GM21526 (cell line): ENCODE results near the gene TAPT1.

Source experiments
- ATAC-seq: cut with Tn5 transposase; IDR thresholded peaks from one replicate; pipeline ENCODE4 v1.9.1; 2021; ENCODE audit warnings: moderate library complexity; ENCODE audit not compliant: unreplicated experiment, low FRiP score

Gene TAPT1

GRCh38 chr4:16140231-16140878, 85.9 kb downstream of the TAPT1 start:
- no peak for ATAC-seq

DNA sequence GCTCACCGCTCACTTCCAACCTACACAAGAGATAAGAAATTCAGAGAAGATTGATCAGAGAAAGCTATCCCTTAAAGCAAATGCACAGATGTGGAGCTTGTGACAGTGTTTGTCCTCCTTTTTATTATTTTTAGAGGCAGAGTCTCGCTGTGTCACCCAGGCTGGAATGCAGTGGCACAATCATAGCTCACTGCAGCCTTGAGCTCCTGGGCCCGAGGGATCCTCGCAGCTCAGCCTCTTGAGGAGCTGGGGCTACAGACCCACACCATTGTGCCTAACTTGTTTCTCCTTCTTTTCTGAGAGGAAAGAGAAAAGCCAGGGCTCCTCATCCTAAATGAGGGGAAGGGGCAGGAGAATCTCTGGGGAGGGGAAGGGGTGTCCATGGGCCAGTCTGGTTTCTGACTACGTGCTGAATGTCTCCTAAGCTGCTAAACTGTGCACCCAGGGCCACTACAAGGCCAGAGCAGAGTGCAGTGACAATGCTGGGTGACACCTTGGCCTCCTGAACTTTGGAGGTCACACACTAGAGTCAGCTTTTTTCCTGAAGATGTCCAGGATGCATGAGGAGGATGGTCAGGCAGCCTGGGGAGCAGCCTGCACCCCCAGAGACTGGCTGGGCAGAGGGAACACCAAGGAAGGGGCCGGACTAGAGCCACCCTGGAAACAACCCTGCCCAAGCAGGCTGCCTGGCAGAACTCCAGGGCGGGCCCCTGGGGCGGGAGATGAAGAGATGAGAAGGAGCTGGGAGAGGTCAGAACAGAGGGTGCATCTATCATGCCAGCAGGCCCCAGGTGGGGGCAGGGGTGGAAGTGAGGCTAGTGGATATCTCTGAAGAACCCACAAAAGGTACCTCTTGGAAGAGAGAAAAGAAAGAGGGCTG, 87.0 kb downstream of the TAPT1 start:
- no peak for ATAC-seq

GRCh38 chr4:16136827-16137226, 89.4 kb downstream of the TAPT1 start:
- ATAC-seq: no peak

GRCh38 chr4:16136311-16136710, 90.0 kb downstream of the TAPT1 start:
- ATAC-seq: no peak

DNA sequence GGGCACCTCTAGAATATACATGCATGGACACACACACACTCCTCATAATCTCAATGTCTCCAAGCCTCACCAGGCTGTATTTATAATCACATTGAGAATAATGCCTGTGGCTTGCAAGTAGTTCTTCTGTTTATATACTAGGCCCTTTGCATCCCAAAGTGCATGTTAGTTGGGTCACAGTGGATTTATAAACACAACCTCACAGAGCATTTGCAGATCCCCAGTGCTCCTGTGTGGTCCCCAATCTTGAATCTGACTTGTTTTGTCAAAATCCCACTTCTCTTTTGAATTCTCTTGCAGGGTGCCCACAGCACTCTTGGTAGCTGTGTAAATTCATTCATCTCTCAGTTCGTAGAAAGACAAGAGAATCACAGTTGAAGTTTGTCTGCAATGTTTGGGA, 92.9 kb downstream of the TAPT1 start:
- no peak for ATAC-seq

- ATAC-seq: no peak
Observed at GRCh38 chr4:16131293-16131692, 95.0 kb downstream of the TAPT1 start.

DNA sequence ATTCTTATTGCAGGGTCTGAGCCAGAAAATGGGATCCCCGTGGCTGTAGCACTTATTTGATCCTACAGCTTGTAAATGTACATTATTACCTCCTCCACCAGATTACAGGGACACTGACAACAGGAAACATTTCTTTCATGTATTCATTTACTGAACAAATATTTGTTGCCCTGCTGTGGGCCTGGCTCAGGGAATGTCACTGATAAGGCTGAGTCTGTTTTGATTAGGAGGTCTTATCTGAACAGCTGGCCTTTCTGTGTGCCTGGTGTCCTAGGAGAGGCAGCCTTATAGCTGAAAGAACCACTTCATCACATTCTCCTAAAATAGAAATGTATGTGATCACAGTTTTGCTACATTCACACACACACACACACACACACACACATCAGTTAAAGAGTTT, 96.9 kb downstream of the TAPT1 start:
- no peak for ATAC-seq

DNA sequence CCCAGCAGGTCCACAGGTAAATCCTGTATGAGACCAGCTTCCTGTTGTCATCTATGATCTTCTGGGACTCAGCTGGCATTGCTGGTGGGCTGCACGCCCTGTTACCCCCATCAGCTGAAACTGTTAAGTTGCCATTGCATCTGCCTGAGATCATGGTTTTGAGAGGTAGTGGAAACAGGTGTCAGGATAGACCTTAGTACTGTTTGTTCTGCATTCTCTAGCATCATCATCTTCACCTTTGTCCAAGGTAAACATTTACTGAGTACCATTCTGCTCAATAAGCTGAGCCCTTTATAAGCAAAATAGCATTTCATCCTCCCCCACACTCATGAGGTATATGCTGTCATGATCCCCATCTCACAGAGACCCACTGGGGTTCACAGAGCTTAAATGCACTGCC, 99.6 kb downstream of the TAPT1 start:
- ATAC-seq: no peak

DNA sequence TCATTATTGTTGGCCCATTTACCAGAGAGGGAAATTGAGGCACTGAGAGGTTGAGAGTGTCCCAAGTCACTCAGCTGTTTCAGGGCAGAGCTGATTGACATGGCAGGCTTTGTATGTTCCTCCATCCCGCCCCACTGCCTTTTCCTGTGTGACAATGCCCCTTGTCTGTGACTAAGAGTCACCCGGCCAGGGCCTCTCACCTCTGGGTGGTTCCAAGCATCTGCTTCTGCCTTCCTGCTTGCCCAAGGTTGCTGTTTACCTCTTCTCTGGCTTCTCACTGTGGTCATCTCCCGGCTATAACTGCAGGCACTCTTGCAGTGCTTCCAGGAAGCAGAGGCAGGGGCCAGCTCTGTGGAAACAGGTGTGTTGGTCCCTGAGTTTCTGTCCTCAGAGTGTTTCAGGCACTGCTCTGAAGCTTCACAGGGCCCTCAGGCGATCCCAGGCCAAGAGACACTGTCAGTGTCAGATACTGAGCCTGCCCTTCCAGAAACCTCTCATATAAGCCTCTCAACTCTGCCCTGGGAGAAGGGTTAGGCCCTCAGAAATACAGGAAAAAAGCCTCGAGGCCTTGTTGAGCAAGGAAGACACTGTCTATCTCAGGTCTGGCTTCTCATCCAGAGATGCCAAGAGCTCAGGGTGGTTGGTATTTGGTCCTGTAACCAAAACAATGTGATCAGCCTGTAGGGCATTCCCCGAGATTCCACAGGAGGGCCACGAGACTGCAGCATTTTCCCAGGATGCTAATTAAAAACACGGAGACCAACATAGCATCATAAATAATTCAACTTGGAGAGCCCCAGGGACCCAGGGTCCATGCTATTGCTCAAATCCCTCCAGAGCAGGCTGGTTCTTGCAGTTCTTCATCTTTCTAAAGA, 100.5 kb downstream of the TAPT1 start:
- no peak for ATAC-seq

GRCh38 chr4:16124232-16124631, 102.0 kb downstream of the TAPT1 start:
- no peak for ATAC-seq

DNA sequence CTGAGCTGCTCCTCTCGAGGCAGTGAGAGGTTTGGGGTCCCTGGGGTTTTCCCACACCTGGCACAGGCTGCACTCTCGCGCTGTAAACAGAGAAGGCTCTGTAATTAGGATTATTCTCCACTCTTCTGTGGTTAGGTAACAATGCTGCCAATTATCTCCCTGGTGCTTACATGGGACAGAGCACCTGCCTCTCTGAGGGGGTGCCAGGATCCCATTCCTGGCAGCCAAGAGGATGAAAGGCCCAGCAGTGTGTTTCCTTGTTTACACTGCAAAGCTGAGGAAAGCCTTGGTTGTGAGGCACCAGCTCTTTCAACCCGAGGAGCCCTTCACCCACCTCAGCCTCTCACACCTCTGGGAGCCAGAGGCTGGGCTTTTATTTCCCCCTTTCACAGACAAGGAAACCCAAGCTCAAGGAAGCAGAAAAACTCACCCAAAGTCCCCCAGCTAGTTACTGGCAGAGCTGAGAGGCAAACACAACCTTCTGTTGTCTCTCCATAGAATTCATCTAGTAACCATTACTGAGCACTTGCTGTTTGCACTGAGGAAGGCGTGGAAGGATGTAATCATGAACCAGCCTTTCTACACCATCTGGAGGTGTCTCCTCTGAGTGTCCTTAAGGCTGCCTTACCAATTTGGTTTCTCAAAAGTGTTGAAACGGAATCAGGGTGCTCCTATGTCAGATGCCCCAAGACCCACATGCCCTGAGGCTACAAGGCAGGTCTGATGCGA, 102.8 kb downstream of the TAPT1 start:
- ATAC-seq: no peak

GRCh38 chr4:16122784-16123183, 103.5 kb downstream of the TAPT1 start:
- ATAC-seq: no peak

GRCh38 chr4:16122308-16122711, 104.0 kb downstream of the TAPT1 start:
- ATAC-seq: no peak

GRCh38 chr4:16120720-16121119, 105.6 kb downstream of the TAPT1 start:
- ATAC-seq: no peak

GRCh38 chr4:16119981-16120380, 106.3 kb downstream of the TAPT1 start:
- ATAC-seq: no peak

DNA sequence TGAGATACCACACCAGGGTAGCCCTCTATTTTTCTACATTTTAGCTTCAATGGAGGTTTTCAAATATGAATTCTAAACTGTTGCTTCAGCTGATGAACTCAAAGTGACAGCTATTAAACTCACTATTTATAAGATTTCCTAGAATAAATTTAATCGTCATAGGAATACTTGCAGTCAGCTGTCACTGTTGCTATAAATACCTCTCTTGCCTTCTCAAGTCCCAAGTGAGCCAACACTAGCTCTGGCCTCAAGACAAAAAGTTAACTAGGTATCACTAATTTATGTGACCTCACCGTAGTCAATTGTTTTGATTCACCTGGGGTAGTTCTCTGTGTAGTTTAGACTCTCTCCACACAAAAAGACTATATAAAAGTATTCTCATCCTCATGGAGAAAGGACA, 108.2 kb downstream of the TAPT1 start:
- ATAC-seq: no peak

- ATAC-seq: no peak
Observed at GRCh38 chr4:16117164-16117563, 109.1 kb downstream of the TAPT1 start.

DNA sequence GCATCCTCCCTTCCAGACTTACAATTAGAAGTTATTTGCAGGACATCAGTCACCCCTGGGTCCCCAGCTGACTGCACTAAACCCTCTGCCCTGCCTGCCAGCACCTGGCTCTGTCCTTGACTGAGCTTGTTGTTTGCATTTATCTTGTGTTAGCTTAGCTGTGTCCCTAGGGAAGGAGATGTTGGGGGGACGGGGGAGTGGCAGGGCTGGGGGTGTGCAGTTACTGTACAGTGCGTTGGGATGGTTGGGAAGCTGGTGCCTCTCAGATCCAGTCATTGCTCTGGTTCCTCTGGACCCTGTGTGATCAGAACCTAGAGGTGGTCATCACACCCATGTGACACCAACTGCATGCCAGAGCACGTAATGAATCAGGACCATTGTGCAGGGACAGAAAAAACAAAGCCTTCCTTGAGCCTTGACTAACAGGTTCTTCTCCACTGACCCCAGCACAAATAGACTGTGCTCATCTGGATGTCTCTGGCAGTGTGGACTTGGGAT, 109.7 kb downstream of the TAPT1 start:
- ATAC-seq: no peak

- no peak for ATAC-seq
Observed at GRCh38 chr4:16116019-16116418, 110.3 kb downstream of the TAPT1 start.

- no peak for ATAC-seq
Observed at GRCh38 chr4:16114546-16114945, 111.7 kb downstream of the TAPT1 start.
